ENCODE data around the gene KCNH4. TPM values are rescaled to one million over a fixed set of nuclear protein-coding genes. Genes with fewer than 3 reads are reported as not detected.
"Not testable (repeated sequence)": the region's sequence is repeated elsewhere in the genome, so short reads cannot be mapped to it uniquely, and the experiment has no call there.

Gene KCNH4
- total and polyA plus RNA-seq, 4 donors: 0.30 to 2.1 (median 0.78) TPM

GRCh38 chr17:42187833-42188232, 6.9 kb upstream of the KCNH4 start:
- WGBS (ENCODE audit: insufficient coverage): 80% methylated on average over 2 of the region's 2 CpGs
- no peaks in the 10 kb centered on the region for H3K27me3 ChIP-seq (ENCODE audit: control insufficient read depth, insufficient read depth, low read length)
- peaks cover 22% of the 10 kb centered on the region for H3K36me3 ChIP-seq (ENCODE audit: control insufficient read depth, insufficient read depth, low read length)
- DNase-seq (ENCODE audit: low read depth in 4 of 6, low spot score in 6 of 6): no peak
- peaks cover 16% of the 10 kb centered on the region for H3K4me1 ChIP-seq (ENCODE audit: control insufficient read depth, insufficient read depth, low read length)
- H3K27ac ChIP-seq (ENCODE audit: low read depth, low read length): no peak overlapping the region
- no peaks in the 10 kb centered on the region for H3K9me3 ChIP-seq (ENCODE audit: control insufficient read depth, insufficient read depth, low read length)
- no peak overlapping the region for H3K4me3 ChIP-seq (ENCODE audit: low read depth, low read length)

- not testable (repeated sequence) for H3K27ac ChIP-seq (ENCODE audit: low read depth, low read length); H3K27me3 ChIP-seq (ENCODE audit: control insufficient read depth, insufficient read depth, low read length); DNase-seq (ENCODE audit: low read depth in 4 of 6, low spot score in 6 of 6); H3K4me3 ChIP-seq (ENCODE audit: low read depth, low read length); H3K9me3 ChIP-seq (ENCODE audit: control insufficient read depth, insufficient read depth, low read length)
- H3K4me1 ChIP-seq (ENCODE audit: control insufficient read depth, insufficient read depth, low read length): peaks cover 19% of the 10 kb centered on the region
- peaks cover 15% of the 10 kb centered on the region for H3K36me3 ChIP-seq (ENCODE audit: control insufficient read depth, insufficient read depth, low read length)
- 93% methylated on average over 2 of the region's 5 CpGs for WGBS (ENCODE audit: insufficient coverage)
Measured at GRCh38 chr17:42186191-42186590, 5.2 kb upstream of the KCNH4 start.

- peaks cover 25% of the 10 kb centered on the region for H3K4me1 ChIP-seq (ENCODE audit: control insufficient read depth, insufficient read depth, low read length)
- H3K27ac ChIP-seq (ENCODE audit: low read depth, low read length): no peak overlapping the region
- H3K9me3 ChIP-seq (ENCODE audit: control insufficient read depth, insufficient read depth, low read length): no peaks in the 10 kb centered on the region
- no peak for DNase-seq (ENCODE audit: low read depth in 4 of 6, low spot score in 6 of 6)
- 39% methylated on average over 3 of the region's 7 CpGs for WGBS (ENCODE audit: insufficient coverage)
- peaks cover 8% of the 10 kb centered on the region for H3K36me3 ChIP-seq (ENCODE audit: control insufficient read depth, insufficient read depth, low read length)
- H3K27me3 ChIP-seq (ENCODE audit: control insufficient read depth, insufficient read depth, low read length): peaks cover 11% of the 10 kb centered on the region
- no peak overlapping the region for H3K4me3 ChIP-seq (ENCODE audit: low read depth, low read length)
Measured at GRCh38 chr17:42185621-42185930, 4.6 kb upstream of the KCNH4 start.

GRCh38 chr17:42184713-42185620, 4.0 kb upstream of the KCNH4 start, which contains the start of gene HCRT:
HCRT (minus strand) TSS chr17:42185452; CDS start chr17:42185365, 87 bp downstream.
- Histone ChIP-seq H3K27ac (ENCODE audit: low read depth, low read length) (peak within 1 kb of the TSS; percentile 15), H3K9me3 (ENCODE audit: control insufficient read depth, insufficient read depth, low read length) (no peaks in the 10 kb centered on the region), H3K4me3 (ENCODE audit: low read depth, low read length) (peak within 1 kb of the TSS; percentile 61), H3K36me3 (ENCODE audit: control insufficient read depth, insufficient read depth, low read length) (peaks cover 6% of the 10 kb centered on the region), H3K27me3 (ENCODE audit: control insufficient read depth, insufficient read depth, low read length) (peaks cover 16% of the 10 kb centered on the region), H3K4me1 (ENCODE audit: control insufficient read depth, insufficient read depth, low read length) (peaks cover 31% of the 10 kb centered on the region)
- DNase-seq (ENCODE audit: low read depth in 4 of 6, low spot score in 6 of 6): no peak
- 49% methylated on average over 8 of the region's 11 CpGs for WGBS (ENCODE audit: insufficient coverage)

GRCh38 chr17:42183741-42184711, 3.1 kb upstream of the KCNH4 start:
- H3K27ac ChIP-seq (ENCODE audit: low read depth, low read length): peak overlapping the region; percentile 20
- no peaks in the 10 kb centered on the region for H3K36me3 ChIP-seq (ENCODE audit: control insufficient read depth, insufficient read depth, low read length)
- peak overlapping the region; percentile 61 for H3K4me3 ChIP-seq (ENCODE audit: low read depth, low read length)
- H3K27me3 ChIP-seq (ENCODE audit: control insufficient read depth, insufficient read depth, low read length): peaks cover 16% of the 10 kb centered on the region
- H3K4me1 ChIP-seq (ENCODE audit: control insufficient read depth, insufficient read depth, low read length): peaks cover 35% of the 10 kb centered on the region
- DNase-seq (ENCODE audit: low read depth in 4 of 6, low spot score in 6 of 6): peak in 5 of 6 donors; percentile 70 to 92 (median 73)
- 5% methylated on average over 83 of the region's 83 CpGs for WGBS (ENCODE audit: insufficient coverage)
- no peaks in the 10 kb centered on the region for H3K9me3 ChIP-seq (ENCODE audit: control insufficient read depth, insufficient read depth, low read length)

- Histone ChIP-seq H3K4me1 (ENCODE audit: control insufficient read depth, insufficient read depth, low read length) (peaks cover 35% of the 10 kb centered on the region), H3K36me3 (ENCODE audit: control insufficient read depth, insufficient read depth, low read length) (peaks cover 3% of the 10 kb centered on the region), H3K9me3 (ENCODE audit: control insufficient read depth, insufficient read depth, low read length) (no peaks in the 10 kb centered on the region), H3K27ac (ENCODE audit: low read depth, low read length) (peak overlapping the region; percentile 20), H3K4me3 (ENCODE audit: low read depth, low read length) (peak overlapping the region; percentile 61), H3K27me3 (ENCODE audit: control insufficient read depth, insufficient read depth, low read length) (peaks cover 16% of the 10 kb centered on the region)
- DNase-seq (ENCODE audit: low read depth in 4 of 6, low spot score in 6 of 6): no peak
- 74% methylated on average over 8 of the region's 9 CpGs for WGBS (ENCODE audit: insufficient coverage)
Measured at GRCh38 chr17:42182927-42183734, 2.2 kb upstream of the KCNH4 start.

GRCh38 chr17:42181851-42182207, 887 bp upstream of the KCNH4 start:
- no peak for DNase-seq (ENCODE audit: low read depth in 4 of 6, low spot score in 6 of 6)
- peaks cover 16% of the 10 kb centered on the region for H3K27me3 ChIP-seq (ENCODE audit: control insufficient read depth, insufficient read depth, low read length)

GRCh38 chr17:42180411-42180921, 476 bp downstream of the KCNH4 start:
- WGBS (ENCODE audit: insufficient coverage): under 1% methylated on average over 30 of the region's 33 CpGs
- H3K4me1 ChIP-seq (ENCODE audit: control insufficient read depth, insufficient read depth, low read length): peaks cover 35% of the 10 kb centered on the region
- H3K36me3 ChIP-seq (ENCODE audit: control insufficient read depth, insufficient read depth, low read length): peaks cover 6% of the 10 kb centered on the region
- no peak for DNase-seq (ENCODE audit: low read depth in 4 of 6, low spot score in 6 of 6)
- no peaks in the 10 kb centered on the region for H3K9me3 ChIP-seq (ENCODE audit: control insufficient read depth, insufficient read depth, low read length)
- peaks cover 16% of the 10 kb centered on the region for H3K27me3 ChIP-seq (ENCODE audit: control insufficient read depth, insufficient read depth, low read length)
- H3K27ac ChIP-seq (ENCODE audit: low read depth, low read length): no peak overlapping the region
- H3K4me3 ChIP-seq (ENCODE audit: low read depth, low read length): peak overlapping the region; percentile 11

More at GRCh38 chr17:42181851-42182207, 887 bp upstream of the KCNH4 start:
- Histone ChIP-seq H3K36me3 (ENCODE audit: control insufficient read depth, insufficient read depth, low read length) (peaks cover 6% of the 10 kb centered on the region), H3K9me3 (ENCODE audit: control insufficient read depth, insufficient read depth, low read length) (no peaks in the 10 kb centered on the region), H3K4me1 (ENCODE audit: control insufficient read depth, insufficient read depth, low read length) (peaks cover 35% of the 10 kb centered on the region), H3K27ac (ENCODE audit: low read depth, low read length) (no peak overlapping the region), H3K4me3 (ENCODE audit: low read depth, low read length) (no peak overlapping the region)
- WGBS (ENCODE audit: insufficient coverage): 100% methylated on average over 1 of the region's 2 CpGs

All from spinal cord (tissue), 10 donors.